ENCODE measurements around the gene ARNT2. TPM values are rescaled to one million over a fixed set of nuclear protein-coding genes. Genes with fewer than 3 reads are reported as not detected.

ARNT2 gene
- total RNA-seq, 1 experiment from 2014 or later: 16.8 TPM

DNA sequence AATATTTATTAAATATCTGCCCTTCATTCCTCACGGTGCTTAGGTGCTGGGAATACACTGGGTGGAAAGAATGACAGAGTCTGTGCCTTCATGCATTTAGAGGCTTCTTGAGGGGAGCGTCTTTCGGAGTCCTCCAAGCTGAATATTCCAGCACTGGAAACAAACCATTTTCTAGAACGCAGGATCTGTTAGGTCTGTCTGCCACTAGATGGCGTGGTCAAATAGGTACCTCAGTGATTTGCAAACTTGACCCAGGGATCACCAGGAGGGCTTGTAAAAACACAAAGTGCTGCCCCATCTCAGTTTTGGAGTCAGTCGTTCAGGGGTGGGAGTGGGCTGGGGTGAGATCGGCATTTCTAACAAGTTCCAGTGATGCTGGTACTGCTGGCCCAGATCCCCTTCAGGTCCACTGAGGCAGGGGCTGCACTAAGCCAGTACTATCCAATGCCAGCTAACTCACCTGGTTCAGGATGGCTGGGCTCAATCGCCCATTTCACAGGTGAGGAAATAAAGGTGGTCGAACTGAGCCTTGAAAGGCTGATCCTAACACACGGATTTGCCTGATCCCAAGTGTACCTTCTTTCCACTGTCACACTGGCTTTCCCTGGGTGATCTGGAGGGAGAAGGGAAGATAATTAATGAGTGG is 14.8 kb downstream of the ARNT2 start:
- no peaks in the 10 kb centered on the region for H3K9me3 ChIP-seq (ENCODE audit: control insufficient read depth, insufficient read depth, low read depth, low read length)
- intact Hi-C loops (cut with micrococcal nuclease; ENCODE audit: unreplicated experiment) (no loop called here), in situ Hi-C loops (cut with HindIII; ENCODE audit: low pct_unique_long_range_greater_than_20kb, low sequenced_read_pairs) (no loop called here)
- H3K4me3 ChIP-seq (ENCODE audit: low read depth in 2 of 2, low read length in 2 of 2): no peak overlapping the region
- peak; percentile 68 for ATAC-seq
- H3K4me1 ChIP-seq (ENCODE audit: control insufficient read depth, insufficient read depth, low read length): peaks cover 15% of the 10 kb centered on the region
- peaks cover 3% of the 10 kb centered on the region; the same call in 1 of the 2 replicates for H3K27me3 ChIP-seq (ENCODE audit: control insufficient read depth, insufficient read depth, low read length)
- no TSS peak for BruUV-seq (replicated peaks)
- no peak for DNase-seq (ENCODE audit: low read depth, low spot score)
- peak overlapping the region; percentile 69 for H3K27ac ChIP-seq (ENCODE audit: low read length)
- H3K36me3 ChIP-seq (ENCODE audit: control insufficient read depth, insufficient read depth, low read length): no peaks in the 10 kb centered on the region
- POLR2A ChIA-PET: no interaction called here
- TF ChIP-seq TCF7L2 (IDR thresholded peaks at IDR 0.05; ENCODE audit: low read depth, low read length): no peak
- TF ChIP-seq, protein P1, sequence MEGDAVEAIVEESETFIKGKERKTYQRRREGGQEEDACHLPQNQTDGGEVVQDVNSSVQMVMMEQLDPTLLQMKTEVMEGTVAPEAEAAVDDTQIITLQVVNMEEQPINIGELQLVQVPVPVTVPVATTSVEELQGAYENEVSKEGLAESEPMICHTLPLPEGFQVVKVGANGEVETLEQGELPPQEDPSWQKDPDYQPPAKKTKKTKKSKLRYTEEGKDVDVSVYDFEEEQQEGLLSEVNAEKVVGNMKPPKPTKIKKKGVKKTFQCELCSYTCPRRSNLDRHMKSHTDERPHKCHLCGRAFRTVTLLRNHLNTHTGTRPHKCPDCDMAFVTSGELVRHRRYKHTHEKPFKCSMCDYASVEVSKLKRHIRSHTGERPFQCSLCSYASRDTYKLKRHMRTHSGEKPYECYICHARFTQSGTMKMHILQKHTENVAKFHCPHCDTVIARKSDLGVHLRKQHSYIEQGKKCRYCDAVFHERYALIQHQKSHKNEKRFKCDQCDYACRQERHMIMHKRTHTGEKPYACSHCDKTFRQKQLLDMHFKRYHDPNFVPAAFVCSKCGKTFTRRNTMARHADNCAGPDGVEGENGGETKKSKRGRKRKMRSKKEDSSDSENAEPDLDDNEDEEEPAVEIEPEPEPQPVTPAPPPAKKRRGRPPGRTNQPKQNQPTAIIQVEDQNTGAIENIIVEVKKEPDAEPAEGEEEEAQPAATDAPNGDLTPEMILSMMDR (IDR thresholded peaks at IDR 0.05): peak; percentile 88
- CTCF ChIA-PET: interaction anchor here (0.6 to 0.8 kb wide), 3 partner anchors 11 to 63 kb away, joined by 3 to 4 read pairs (median 4); no protein-coding TSS in a partner anchor

DNA sequence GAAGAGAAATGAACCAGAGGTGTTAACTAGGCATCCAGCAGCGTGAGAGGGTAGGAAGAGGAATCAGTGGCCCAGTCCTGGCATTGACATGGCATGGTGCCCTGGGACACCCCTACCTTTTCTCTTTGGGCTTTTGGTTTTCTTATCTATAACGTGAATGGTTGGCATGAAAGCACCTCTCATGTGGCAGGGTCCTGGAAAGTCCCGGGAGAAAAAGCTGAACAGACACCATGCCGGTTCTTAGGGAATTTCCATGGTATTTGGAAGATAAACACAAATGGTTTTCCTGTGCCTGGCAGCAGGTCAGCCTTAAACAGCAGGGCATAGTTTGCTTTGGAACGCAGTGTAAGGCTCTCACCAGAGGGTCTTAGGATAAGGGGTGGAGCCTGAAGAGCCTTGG is 15.4 kb downstream of the ARNT2 start:
- Histone ChIP-seq H3K9me3 (ENCODE audit: control insufficient read depth, insufficient read depth, low read depth, low read length) (no peaks in the 10 kb centered on the region), H3K4me3 (ENCODE audit: low read depth in 2 of 2, low read length in 2 of 2) (no peak overlapping the region), H3K36me3 (ENCODE audit: control insufficient read depth, insufficient read depth, low read length) (no peaks in the 10 kb centered on the region), H3K27me3 (ENCODE audit: control insufficient read depth, insufficient read depth, low read length) (peaks cover 3% of the 10 kb centered on the region; the same call in 1 of the 2 replicates), H3K27ac (ENCODE audit: low read length) (peak overlapping the region; percentile 69), H3K4me1 (ENCODE audit: control insufficient read depth, insufficient read depth, low read length) (peaks cover 20% of the 10 kb centered on the region)
- ChIA-PET POLR2A (no interaction called here), CTCF (no interaction called here)
- no peak for DNase-seq (ENCODE audit: low read depth, low spot score)
- in situ Hi-C loops (cut with HindIII; ENCODE audit: low pct_unique_long_range_greater_than_20kb, low sequenced_read_pairs): no loop called here
- TF ChIP-seq, protein P1 (IDR thresholded peaks at IDR 0.05): no peak
- TF ChIP-seq POLR2AphosphoS5 (IDR thresholded peaks at IDR 0.05; ENCODE audit: low read depth, low read length): no peak
- peak; percentile 73 for TF ChIP-seq TCF7L2 (IDR thresholded peaks at IDR 0.05; ENCODE audit: low read depth, low read length)
- TF ChIP-seq SIN3A (IDR thresholded peaks at IDR 0.05; ENCODE audit: borderline replicate concordance, insufficient read depth, low read depth, low read length): no peak
- BruUV-seq (replicated peaks): no TSS peak
- intact Hi-C loops (cut with micrococcal nuclease; ENCODE audit: unreplicated experiment): no loop called here
- peak; percentile 71 for ATAC-seq

DNA sequence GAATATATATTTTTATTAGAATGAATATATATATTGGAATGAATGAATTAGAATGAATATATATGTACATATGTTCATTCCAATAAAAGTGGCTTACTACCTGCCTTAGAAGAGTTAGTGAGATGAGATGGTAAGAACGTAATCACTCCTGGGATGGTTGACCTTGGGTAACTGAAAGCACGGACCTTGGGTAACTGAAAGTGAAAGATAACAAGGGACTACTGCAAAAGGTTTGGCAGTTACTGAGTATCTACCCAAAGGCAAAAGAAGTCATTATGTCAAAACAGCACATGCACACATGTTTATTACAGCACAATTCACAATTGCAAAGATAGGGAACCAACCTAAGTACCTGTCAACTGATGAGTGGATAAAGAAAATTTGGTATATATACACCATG is 16.5 kb downstream of the ARNT2 start:
- CTCF ChIA-PET: no interaction called here
- Histone ChIP-seq H3K36me3 (ENCODE audit: control insufficient read depth, insufficient read depth, low read length) (no peaks in the 10 kb centered on the region), H3K4me1 (ENCODE audit: control insufficient read depth, insufficient read depth, low read length) (peaks cover 25% of the 10 kb centered on the region), H3K27ac (ENCODE audit: low read length) (no peak overlapping the region; the same call in 1 of the 2 replicates), H3K27me3 (ENCODE audit: control insufficient read depth, insufficient read depth, low read length) (peaks cover 3% of the 10 kb centered on the region; the same call in 1 of the 2 replicates), H3K9me3 (ENCODE audit: control insufficient read depth, insufficient read depth, low read depth, low read length) (no peaks in the 10 kb centered on the region), H3K4me3 (ENCODE audit: low read depth in 2 of 2, low read length in 2 of 2) (no peak overlapping the region)
- BruUV-seq (replicated peaks): no TSS peak
- in situ Hi-C loops (cut with HindIII; ENCODE audit: low pct_unique_long_range_greater_than_20kb, low sequenced_read_pairs) (no loop called here), intact Hi-C loops (cut with micrococcal nuclease; ENCODE audit: unreplicated experiment) (no loop called here)
- DNase-seq (ENCODE audit: low read depth, low spot score) (no peak), ATAC-seq (no peak)
- no peak for TF ChIP-seq SIN3A (IDR thresholded peaks at IDR 0.05; ENCODE audit: borderline replicate concordance, insufficient read depth, low read depth, low read length)
- TF ChIP-seq, protein P2, sequence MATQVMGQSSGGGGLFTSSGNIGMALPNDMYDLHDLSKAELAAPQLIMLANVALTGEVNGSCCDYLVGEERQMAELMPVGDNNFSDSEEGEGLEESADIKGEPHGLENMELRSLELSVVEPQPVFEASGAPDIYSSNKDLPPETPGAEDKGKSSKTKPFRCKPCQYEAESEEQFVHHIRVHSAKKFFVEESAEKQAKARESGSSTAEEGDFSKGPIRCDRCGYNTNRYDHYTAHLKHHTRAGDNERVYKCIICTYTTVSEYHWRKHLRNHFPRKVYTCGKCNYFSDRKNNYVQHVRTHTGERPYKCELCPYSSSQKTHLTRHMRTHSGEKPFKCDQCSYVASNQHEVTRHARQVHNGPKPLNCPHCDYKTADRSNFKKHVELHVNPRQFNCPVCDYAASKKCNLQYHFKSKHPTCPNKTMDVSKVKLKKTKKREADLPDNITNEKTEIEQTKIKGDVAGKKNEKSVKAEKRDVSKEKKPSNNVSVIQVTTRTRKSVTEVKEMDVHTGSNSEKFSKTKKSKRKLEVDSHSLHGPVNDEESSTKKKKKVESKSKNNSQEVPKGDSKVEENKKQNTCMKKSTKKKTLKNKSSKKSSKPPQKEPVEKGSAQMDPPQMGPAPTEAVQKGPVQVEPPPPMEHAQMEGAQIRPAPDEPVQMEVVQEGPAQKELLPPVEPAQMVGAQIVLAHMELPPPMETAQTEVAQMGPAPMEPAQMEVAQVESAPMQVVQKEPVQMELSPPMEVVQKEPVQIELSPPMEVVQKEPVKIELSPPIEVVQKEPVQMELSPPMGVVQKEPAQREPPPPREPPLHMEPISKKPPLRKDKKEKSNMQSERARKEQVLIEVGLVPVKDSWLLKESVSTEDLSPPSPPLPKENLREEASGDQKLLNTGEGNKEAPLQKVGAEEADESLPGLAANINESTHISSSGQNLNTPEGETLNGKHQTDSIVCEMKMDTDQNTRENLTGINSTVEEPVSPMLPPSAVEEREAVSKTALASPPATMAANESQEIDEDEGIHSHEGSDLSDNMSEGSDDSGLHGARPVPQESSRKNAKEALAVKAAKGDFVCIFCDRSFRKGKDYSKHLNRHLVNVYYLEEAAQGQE (IDR thresholded peaks at IDR 0.05; ENCODE audit: insufficient read depth in 1 of 2, low read depth in 2 of 2, low read length in 1 of 2): no peak
- TF ChIP-seq TCF7L2 (IDR thresholded peaks at IDR 0.05; ENCODE audit: low read depth, low read length): no peak
- TF ChIP-seq, protein P1 (IDR thresholded peaks at IDR 0.05): no peak
- TF ChIP-seq POLR2AphosphoS5 (IDR thresholded peaks at IDR 0.05; ENCODE audit: low read depth, low read length): no peak
- POLR2A ChIA-PET: no interaction called here
